Measurements from ENCODE around the gene GAPDHS.

GAPDHS gene

DNA sequence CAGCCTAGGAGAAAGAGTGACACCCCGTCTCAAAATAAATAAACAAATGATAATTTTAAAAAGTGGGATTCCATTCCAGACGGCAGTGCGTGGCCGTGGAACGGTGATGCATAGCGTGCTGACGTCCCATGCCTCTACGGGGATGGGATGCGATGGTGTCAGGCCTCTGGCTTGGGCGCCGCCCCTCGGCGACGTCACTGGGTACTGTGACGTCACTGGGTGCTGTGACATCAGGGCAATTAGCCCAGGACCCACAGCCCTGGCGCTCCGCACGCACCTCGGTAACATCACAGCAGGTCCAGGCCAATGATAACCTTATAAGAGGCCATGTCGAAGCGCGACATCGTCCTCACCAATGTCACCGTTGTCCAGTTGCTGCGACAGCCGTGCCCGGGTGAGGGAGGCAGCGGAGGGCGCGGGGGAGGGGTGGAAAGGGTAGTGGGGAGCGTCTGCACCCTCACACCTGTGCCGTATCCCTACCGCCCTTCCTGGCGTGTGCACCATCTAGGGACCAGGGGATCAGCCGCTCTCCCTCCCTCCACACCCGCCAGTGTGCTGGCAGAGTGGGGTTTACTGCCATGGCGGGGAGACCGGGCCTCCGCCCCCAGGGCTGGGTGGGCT lies at the start of gene GAPDHS:
Gene GAPDHS (plus strand): TSS at position 256 of the 621 bp plus-strand sequence. CDS start 72 bp downstream, at position 328.
- peak; percentile 65 for DNase-seq (ENCODE audit: low spot score)

DNA sequence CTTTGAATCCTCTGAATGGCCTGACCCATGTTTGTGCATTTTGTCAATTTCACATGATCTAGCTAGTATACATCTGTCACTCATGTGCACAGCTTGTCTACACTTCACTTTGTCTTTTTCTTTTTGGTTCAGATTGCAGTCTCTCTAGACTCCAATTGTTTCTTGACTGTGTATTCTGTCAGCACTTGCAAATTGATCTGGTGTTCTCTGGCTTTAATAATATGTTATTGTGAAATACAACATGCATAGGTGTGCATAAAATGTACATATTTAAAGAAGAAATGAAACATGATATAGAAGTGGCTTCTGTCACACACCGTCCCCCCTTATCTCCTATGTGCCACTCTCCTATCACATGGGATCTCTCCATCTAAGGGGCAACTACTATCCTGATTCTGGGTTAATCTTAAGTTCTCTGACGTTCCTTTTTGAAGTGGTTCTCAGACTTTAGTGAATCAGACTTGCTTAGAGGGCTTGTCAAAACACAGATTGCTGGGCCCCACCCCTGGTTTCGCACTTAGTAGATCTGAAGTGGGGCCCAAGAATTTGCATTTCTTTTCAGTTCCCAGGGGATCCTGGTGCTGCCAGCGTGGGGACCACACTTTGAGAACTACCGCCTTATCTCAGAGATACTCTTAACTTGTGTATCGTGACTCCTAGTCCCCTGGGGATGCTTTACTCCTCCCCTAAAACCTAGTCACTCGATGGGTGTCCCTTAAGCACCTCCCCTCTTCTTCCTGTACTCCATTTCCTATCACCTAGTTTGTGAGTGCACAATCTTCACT lies 48.8 kb upstream of the GAPDHS start:
- DNase-seq (ENCODE audit: low spot score): no peak

- DNase-seq (ENCODE audit: low spot score): no peak
These were observed 47.0 kb upstream of the GAPDHS start for GRCh38 chr19:35486268-35486708.

DNA sequence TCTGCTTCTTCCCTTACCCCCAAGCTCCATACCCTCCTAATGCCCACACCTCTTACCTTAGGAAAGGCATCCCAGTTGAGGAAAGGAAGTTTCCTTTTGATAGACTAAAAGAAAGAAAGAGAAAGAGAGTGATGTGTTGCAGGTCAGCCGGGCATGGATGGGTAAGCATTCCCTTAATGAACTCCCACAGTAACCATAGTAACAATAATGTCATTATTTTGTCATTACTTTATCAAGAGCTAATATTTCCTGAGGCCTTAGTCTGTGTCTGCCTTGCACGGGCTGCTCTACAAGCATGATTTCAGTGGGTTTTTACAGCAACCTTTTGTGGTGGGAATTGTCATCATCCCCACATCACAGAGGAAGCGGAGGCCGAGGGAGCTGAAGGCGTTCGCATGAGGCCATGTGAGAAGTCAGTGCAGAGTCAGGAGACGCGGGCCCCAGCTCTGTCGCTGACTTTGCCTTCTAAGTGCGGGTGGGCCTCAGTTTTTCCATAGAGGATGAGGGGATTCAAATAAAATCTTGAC lies 45.5 kb upstream of the GAPDHS start:
- no peak for DNase-seq (ENCODE audit: low spot score)

DNA sequence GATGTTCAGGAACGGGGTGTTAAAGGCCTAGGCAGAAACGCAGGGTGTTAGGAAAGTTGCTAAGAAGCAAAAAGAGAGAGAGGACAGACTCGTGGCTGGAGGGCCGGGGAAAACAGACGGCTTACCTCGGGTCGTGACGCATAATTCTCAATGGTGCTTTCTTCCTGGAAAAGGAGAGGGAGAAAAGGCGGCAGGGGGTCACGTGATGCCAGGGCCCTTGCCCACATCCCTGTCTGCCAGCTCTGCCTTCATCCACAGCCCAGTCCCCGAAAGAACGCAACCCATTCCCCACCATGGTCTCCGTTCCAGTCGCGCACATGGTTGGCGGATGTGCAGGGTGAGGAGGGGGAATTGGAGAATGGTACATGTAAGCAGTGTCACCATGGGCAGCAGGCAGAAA lies 44.6 kb upstream of the GAPDHS start:
- DNase-seq (ENCODE audit: low spot score): no peak

DNA sequence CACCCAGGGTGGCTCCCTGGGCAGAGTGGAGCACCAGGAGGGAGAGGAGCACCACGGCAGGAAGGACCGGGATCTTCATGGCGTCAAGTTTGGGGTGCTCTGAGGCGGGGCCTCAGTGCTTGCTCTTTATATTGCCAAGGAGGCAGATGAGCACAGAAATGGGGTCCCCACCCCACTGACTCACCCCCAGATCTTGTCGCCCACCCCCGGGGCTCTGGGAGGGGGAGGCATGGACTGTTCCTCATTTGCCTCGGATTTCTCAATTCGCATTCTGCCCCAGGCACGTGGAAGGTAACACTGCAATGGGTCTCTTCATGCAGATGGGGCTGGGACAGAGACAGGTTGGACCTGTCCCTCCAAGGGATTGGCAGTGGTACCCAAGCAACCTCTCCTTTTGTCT lies 42.9 kb upstream of the GAPDHS start, which contains the start of gene KRTDAP:
Gene KRTDAP (minus strand): TSS at position 101 of the 400 bp plus-strand sequence. CDS start 22 bp downstream, at position 79.
- no peak for DNase-seq (ENCODE audit: low spot score)

GRCh38 chr19:35491836-35492360 lies 41.4 kb upstream of the GAPDHS start:
- DNase-seq (ENCODE audit: low spot score): no peak

- DNase-seq (ENCODE audit: low spot score): no peak
These were observed 39.3 kb upstream of the GAPDHS start for GRCh38 chr19:35493971-35494370.

GRCh38 chr19:35495107-35496064 lies 37.9 kb upstream of the GAPDHS start:
- peak; percentile 88 for DNase-seq (ENCODE audit: low spot score)

- DNase-seq (ENCODE audit: low spot score): no peak
These were observed 35.9 kb upstream of the GAPDHS start for GRCh38 chr19:35497406-35497805.

GRCh38 chr19:35498220-35498619 lies 35.0 kb upstream of the GAPDHS start:
- no peak for DNase-seq (ENCODE audit: low spot score)

DNA sequence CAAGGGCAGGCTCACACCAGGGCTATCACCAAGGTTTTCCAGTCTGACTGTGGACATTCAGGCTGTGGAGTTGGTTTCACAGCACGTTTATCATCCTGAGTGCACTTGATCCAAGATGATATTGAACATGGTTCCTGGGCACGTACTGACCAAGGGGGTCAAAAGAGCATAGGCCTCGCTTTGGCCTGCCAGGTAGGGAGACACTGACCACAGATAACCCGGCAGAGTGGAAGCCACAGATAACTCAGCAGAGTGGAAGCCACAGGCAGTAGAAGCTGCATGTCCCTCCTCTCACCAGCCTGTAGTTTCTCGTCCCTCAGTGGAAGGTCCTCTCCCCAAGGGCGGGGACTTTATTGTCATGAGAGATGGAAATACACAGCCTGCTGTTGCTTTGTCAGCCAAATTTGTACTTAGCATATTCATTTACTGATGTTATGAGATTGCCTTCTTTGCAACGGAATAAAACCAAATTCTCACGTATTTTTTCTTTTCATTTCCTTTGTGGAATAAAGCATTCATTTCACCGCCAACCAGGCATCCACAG lies 34.2 kb upstream of the GAPDHS start:
- no peak for DNase-seq (ENCODE audit: low spot score)

DNA sequence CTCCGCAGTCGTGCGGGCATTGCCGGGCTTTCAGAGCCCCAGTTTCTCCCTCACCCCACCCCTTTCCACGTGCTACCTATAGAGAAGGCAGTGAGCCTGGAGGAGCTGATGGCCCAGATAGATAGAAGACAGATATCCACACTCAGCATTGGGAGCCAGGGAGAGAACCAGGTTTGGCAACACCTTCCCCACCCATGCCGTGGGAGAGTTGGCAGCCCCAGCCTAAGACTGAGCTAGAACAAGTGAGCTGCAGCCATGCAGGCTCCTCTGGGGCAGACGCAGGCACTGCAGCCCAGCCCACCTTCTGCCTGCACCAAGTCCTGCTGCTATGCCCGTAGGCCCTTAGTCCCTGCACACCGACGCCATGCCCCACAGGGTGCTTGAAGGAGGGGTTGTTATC lies 32.6 kb upstream of the GAPDHS start:
- DNase-seq (ENCODE audit: low spot score): no peak

GRCh38 chr19:35501684-35502083 lies 31.6 kb upstream of the GAPDHS start:
- no peak for DNase-seq (ENCODE audit: low spot score)

GRCh38 chr19:35502751-35503150 lies 30.5 kb upstream of the GAPDHS start:
- DNase-seq (ENCODE audit: low spot score): no peak

DNA sequence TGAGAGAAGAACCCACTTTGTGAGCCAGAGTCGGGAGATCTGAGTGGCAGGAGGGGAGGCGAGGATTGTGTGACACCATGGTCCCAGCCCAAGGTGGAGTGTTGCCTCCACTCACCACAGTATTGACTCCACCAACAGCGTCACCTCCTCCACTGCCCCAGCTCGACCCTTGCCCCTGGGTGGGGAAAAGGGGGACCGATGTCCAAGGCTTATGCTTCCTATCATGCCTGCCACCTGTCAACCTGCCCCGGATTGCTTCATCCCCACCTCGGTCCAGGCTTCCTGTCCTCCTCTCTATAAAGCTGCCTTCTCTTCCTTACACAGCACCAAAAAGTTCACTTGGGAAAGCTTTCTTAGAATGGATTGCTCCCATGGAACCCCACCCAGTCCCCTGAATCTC lies 27.2 kb upstream of the GAPDHS start:
- no peak for DNase-seq (ENCODE audit: low spot score)

DNA sequence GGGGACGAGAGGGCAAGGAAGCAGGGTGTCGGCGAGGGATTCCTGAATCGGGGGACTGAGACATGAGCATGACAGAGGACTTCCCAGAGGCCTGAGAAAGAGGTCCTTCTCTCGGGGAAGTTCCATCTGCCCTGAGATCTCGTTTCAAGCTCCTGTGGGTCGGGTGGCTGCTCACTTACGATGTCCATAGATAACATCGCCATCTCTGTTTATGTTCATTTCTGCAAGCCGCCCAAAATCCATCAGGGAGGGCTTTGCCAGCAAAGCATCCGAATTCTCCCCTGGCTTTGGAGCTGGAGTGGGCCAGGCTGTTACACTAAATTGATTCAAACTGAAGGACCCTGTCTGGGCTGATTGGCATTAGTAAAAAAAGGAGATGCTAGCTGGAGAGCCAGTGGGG lies 25.7 kb upstream of the GAPDHS start:
- no peak for DNase-seq (ENCODE audit: low spot score)

- no peak for DNase-seq (ENCODE audit: low spot score)
These were observed 25.1 kb upstream of the GAPDHS start for GRCh38 chr19:35508129-35508528.

DNA sequence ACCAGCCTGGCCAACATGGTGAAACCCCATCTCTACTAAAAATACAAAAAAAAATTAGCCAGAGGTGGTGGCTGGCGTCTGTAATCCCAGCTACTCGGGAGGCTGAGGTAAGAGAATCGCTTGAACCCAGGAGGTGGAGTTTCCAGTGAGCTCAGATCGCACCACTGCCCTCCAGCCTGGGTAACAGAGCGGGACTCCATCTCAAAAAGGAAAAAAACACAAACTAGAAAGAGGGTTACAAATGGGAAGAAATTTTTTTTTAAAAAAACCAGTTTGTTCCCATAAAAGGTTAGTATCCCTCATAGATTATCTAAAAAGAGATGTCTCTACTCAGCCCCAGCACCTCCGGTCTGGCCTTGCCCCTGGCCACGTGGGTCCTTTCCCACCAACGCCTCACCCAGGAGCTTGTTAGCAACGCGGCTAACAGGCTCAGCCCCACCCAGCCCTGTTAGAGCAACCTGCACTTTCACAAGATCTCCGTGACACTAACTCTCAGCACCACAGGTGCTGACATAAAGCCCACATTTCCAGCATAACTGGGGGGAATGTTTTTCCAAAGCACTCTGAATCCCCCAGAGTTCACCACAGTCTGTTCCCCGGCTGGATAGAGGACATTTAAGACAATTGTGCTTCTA lies 24.1 kb upstream of the GAPDHS start:
- no peak for DNase-seq (ENCODE audit: low spot score)

DNA sequence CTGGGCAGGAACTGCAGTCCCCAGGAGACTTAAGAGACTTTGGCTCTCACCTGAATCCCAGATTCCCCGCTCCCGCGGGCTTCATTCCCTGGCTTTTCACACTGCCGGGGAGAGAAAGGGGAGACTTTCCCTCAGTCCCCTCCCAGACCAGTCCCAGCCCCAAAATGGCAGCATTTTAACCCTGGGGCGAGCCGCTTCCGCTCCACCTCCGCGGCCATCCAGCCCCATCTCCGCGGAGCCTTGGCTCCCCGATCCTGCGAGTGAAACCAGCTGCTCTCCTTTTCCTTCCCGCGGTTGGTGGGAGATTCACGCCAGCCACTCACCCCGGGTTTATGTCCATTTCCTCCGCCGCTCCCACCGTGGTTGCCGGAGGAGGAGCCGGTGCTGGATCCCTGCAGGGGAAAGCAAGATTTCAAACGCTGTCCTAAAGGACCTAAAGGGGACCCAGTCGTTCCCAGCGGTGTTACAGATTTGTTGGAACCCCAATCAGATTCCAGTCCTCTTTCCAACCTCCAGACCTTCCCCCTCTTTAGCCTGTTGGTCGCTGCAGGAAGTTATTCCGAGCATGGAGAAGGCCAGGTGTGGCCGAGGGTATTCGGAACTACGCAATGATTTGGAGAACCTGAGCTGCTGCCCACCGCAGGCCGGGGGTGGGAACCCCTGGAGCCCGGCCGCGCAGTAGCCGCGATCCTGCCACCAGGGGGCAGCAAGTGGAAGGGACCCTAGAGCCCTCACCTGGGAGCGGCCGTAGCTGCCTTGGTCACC lies 23.2 kb upstream of the GAPDHS start:
- peak; percentile 80 for DNase-seq (ENCODE audit: low spot score)
